G401 (cell line): ENCODE measurements around the gene GPC1. TPM values are rescaled to one million over a fixed set of nuclear protein-coding genes. Genes with fewer than 3 reads are reported as not detected.

ENCODE experiments used
- DNase-seq: peaks from one replicate; pipeline ENCODE4 v3.0.0-alpha.2; 2015; ENCODE audit warnings: low spot score
- in situ Hi-C: cut with HindIII; loops from 2 replicates; pipeline ENCODE4 v1.10.0; 2016; ENCODE audit warnings: low sequenced_read_pairs, mixed read lengths
- total RNA-seq: library from RNA; depleted of rRNA; stranded (reverse); fragments of >200 nt; shearing (Covaris generic); gene quantifications from 2 replicates; pipeline ENCODE4 v1.2.3, GENCODE V29; 2014

GPC1 gene
- total RNA-seq, 1 experiment from 2014 or later: 39.1 TPM

- DNase-seq: no peak
- in situ Hi-C loops: no loop called here
These were observed 15.7 kb downstream of the GPC1 start for GRCh38 chr2:240451108-240451611.

- DNase-seq: no peak
- in situ Hi-C loops: no loop called here
These were observed 16.5 kb downstream of the GPC1 start for GRCh38 chr2:240451791-240452461.

GRCh38 chr2:240452462-240453256, 17.2 kb downstream of the GPC1 start:
- in situ Hi-C loops: no loop called here
- DNase-seq: peak; percentile 75

GRCh38 chr2:240453461-240454105, 18.1 kb downstream of the GPC1 start:
- in situ Hi-C loops: no loop called here
- DNase-seq: no peak

- peak; percentile 68 for DNase-seq
- in situ Hi-C loops: no loop called here
These were observed 18.8 kb downstream of the GPC1 start for GRCh38 chr2:240454106-240454901.

- in situ Hi-C loops: no loop called here
- no peak for DNase-seq
These were observed 19.8 kb downstream of the GPC1 start for GRCh38 chr2:240455272-240455646.

GRCh38 chr2:240455647-240456446, 20.4 kb downstream of the GPC1 start:
- in situ Hi-C loops: no loop called here
- DNase-seq: no peak

- no peak for DNase-seq
- in situ Hi-C loops: no loop called here
These were observed 21.2 kb downstream of the GPC1 start for GRCh38 chr2:240456447-240457222.

- DNase-seq: no peak
- in situ Hi-C loops: no loop called here
These were observed 22.0 kb downstream of the GPC1 start for GRCh38 chr2:240457223-240458043.

- in situ Hi-C loops: no loop called here
- no peak for DNase-seq
These were observed 22.8 kb downstream of the GPC1 start for GRCh38 chr2:240458044-240458899.

GRCh38 chr2:240458900-240459391, 23.5 kb downstream of the GPC1 start:
- no peak for DNase-seq
- in situ Hi-C loops: no loop called here

GRCh38 chr2:240459401-240460252, 24.2 kb downstream of the GPC1 start:
- no peak for DNase-seq
- in situ Hi-C loops: no loop called here

- in situ Hi-C loops: no loop called here
- no peak for DNase-seq
These were observed 24.8 kb downstream of the GPC1 start for GRCh38 chr2:240460253-240460711.

- no peak for DNase-seq
- in situ Hi-C loops: no loop called here
These were observed 25.4 kb downstream of the GPC1 start for GRCh38 chr2:240460781-240461431.
